Mesenchymal stem cell (in vitro differentiated cells and primary cell): ENCODE measurements around the gene SCUBE3.

Source experiments
- DNase-seq: peaks from one replicate; pipeline ENCODE4 v3.0.0-alpha.2; 2013
- H2AFZ ChIP-seq: one replicate; pipeline ENCODE4 v1.6.1; 2013; ENCODE audit warnings: low read depth, mild to moderate bottlenecking, control low read depth, inconsistent platforms, low read length, moderate library complexity
- H2AK5ac ChIP-seq: 2 replicates; pipeline ENCODE4 v1.6.1; 2013; ENCODE audit warnings: low read length, moderate library complexity, mild to moderate bottlenecking, inconsistent platforms; ENCODE audit not compliant: severe bottlenecking
- H2BK120ac ChIP-seq: one replicate; pipeline ENCODE4 v1.6.1; 2013; ENCODE audit warnings: low read depth, mild to moderate bottlenecking, inconsistent platforms, low read length, moderate library complexity
- H2BK12ac ChIP-seq, 2 experiments: one replicate each; pipeline ENCODE4 v1.6.1; 2013; ENCODE audit warnings: inconsistent platforms in 2 of 2, low read length in 2 of 2, mild to moderate bottlenecking in 2 of 2, moderate library complexity in 2 of 2, control low read depth in 1 of 2
- H2BK15ac ChIP-seq: one replicate; pipeline ENCODE4 v1.6.1; 2013; ENCODE audit warnings: mild to moderate bottlenecking, low read depth, inconsistent platforms; ENCODE audit not compliant: poor library complexity, severe bottlenecking
- H2BK5ac ChIP-seq: 2 replicates; pipeline ENCODE4 v1.6.1; 2013; ENCODE audit warnings: low read depth, mild to moderate bottlenecking, low read length, control low read depth, inconsistent platforms; ENCODE audit not compliant: poor library complexity, severe bottlenecking
- H3K14ac ChIP-seq, 2 experiments: one replicate each; pipeline ENCODE4 v1.6.1; 2013; ENCODE audit warnings: inconsistent platforms in 2 of 2, low read length in 2 of 2, control low read depth in 1 of 2, mild to moderate bottlenecking in 1 of 2, moderate library complexity in 1 of 2
- H3K18ac ChIP-seq, 2 experiments: one replicate each; pipeline ENCODE4 v1.6.1; 2013; ENCODE audit warnings: inconsistent platforms in 2 of 2, low read length in 2 of 2, control low read depth in 1 of 2, low read depth in 1 of 2, mild to moderate bottlenecking in 1 of 2
- H3K23ac ChIP-seq, 2 experiments: one replicate each; pipeline ENCODE4 v1.6.1; 2013; ENCODE audit warnings: inconsistent platforms in 2 of 2, low read length in 2 of 2, mild to moderate bottlenecking in 2 of 2, moderate library complexity in 2 of 2, control low read depth in 1 of 2
- H3K27ac ChIP-seq: 2 replicates; pipeline ENCODE4 v1.5.1; 2013; ENCODE audit warnings: mild to moderate bottlenecking, moderate library complexity, low read length, control low read depth, inconsistent platforms; ENCODE audit not compliant: poor library complexity, severe bottlenecking
- H3K27me3 ChIP-seq, 2 experiments: 2 replicates each; pipeline versions ENCODE4 v1.6.1 to v1.7.0; 2013; ENCODE audit warnings: low read length in 2 of 2, mild to moderate bottlenecking in 2 of 2, moderate library complexity in 2 of 2, control low read depth in 1 of 2, inconsistent platforms in 1 of 2; ENCODE audit not compliant: control insufficient read depth in 1 of 2, insufficient read depth in 1 of 2
- H3K36me3 ChIP-seq, 2 experiments: 2 replicates each; pipeline versions ENCODE4 v1.6.1 to v1.7.0; 2013; ENCODE audit warnings: low read length in 2 of 2, control low read depth in 1 of 2, inconsistent platforms in 1 of 2, low read depth in 1 of 2, mild to moderate bottlenecking in 1 of 2; ENCODE audit not compliant: insufficient read depth in 2 of 2, control insufficient read depth in 1 of 2
- H3K4ac ChIP-seq, 2 experiments: one replicate each; pipeline ENCODE4 v1.6.1; 2013; ENCODE audit warnings: inconsistent platforms in 2 of 2, low read length in 2 of 2, mild to moderate bottlenecking in 2 of 2, moderate library complexity in 2 of 2, control low read depth in 1 of 2, low read depth in 1 of 2
- H3K4me1 ChIP-seq: 2 replicates; pipeline ENCODE4 v1.6.1; 2013; ENCODE audit warnings: low read depth, low read length, control low read depth; ENCODE audit not compliant: control insufficient read depth, insufficient read depth
- H3K4me2 ChIP-seq: 2 replicates; pipeline ENCODE4 v1.6.1; 2013; ENCODE audit warnings: low read length, mild to moderate bottlenecking, inconsistent platforms; ENCODE audit not compliant: poor library complexity, severe bottlenecking
- H3K4me3 ChIP-seq, 2 experiments: 2 replicates each; pipeline versions ENCODE4 v1.5.1 to v1.7.0; 2013; ENCODE audit warnings: low read length in 2 of 2, mild to moderate bottlenecking in 2 of 2, control low read depth in 1 of 2, low read depth in 1 of 2; ENCODE audit not compliant: insufficient read depth in 1 of 2
- H3K79me1 ChIP-seq: replicated peaks from 2 replicates; pipeline ENCODE4 v1.6.1; 2013; ENCODE audit warnings: mild to moderate bottlenecking, control low read depth, low read length, inconsistent platforms; ENCODE audit not compliant: poor library complexity, severe bottlenecking
- H3K9ac ChIP-seq: 2 replicates; pipeline ENCODE4 v1.7.0; 2013; ENCODE audit warnings: mild to moderate bottlenecking, low read length, moderate library complexity
- H3K9me3 ChIP-seq: 2 replicates; pipeline ENCODE4 v1.7.0; 2013; ENCODE audit warnings: mild to moderate bottlenecking, low read length; ENCODE audit not compliant: control insufficient read depth
- H4K8ac ChIP-seq: one replicate; pipeline ENCODE4 v1.6.1; 2013; ENCODE audit warnings: inconsistent platforms, mild to moderate bottlenecking, low read length, moderate library complexity
- H4K91ac ChIP-seq: one replicate; pipeline ENCODE4 v1.6.1; 2013; ENCODE audit warnings: mild to moderate bottlenecking, low read length, inconsistent platforms
- WGBS: methylation state at CpG from one replicate; pipeline ENCODE4 v1.1.7; 2013; ENCODE audit warnings: mixed read lengths; 5-methylcytosine and 5-hydroxymethylcytosine counted together

Gene SCUBE3

GRCh38 chr6:35181308-35181932 lies 32.3 kb upstream of the SCUBE3 start:
- peak overlapping the region; percentile 19 to 49 for H3K4ac ChIP-seq
- DNase-seq: peak; percentile 72
- H3K4me3 ChIP-seq: peak overlapping the region in 1 of 2 experiments; percentile 14
- H3K36me3 ChIP-seq: no peaks in the 10 kb centered on the region
- no peaks in the 10 kb centered on the region for H3K27me3 ChIP-seq
- peak overlapping the region; percentile 66 for H2BK120ac ChIP-seq
- WGBS: 70% methylated on average over 5 of the region's 5 CpGs
- peak overlapping the region; percentile 46 to 96 for H2BK12ac ChIP-seq
- no peak overlapping the region for H3K23ac ChIP-seq
- peak overlapping the region; percentile 5 for H4K8ac ChIP-seq
- peak overlapping the region; percentile 58 for H3K9ac ChIP-seq
- no peak overlapping the region for H3K4me2 ChIP-seq
- H4K91ac ChIP-seq: peak overlapping the region; percentile 77
- H2AFZ ChIP-seq: no peak overlapping the region
- H3K9me3 ChIP-seq: no peaks in the 10 kb centered on the region
- H3K14ac ChIP-seq: no peak overlapping the region
- peak overlapping the region; percentile 2 for H2BK15ac ChIP-seq
- no peaks in the 10 kb centered on the region for H3K79me1 ChIP-seq
- H2AK5ac ChIP-seq: no peak overlapping the region
- H3K27ac ChIP-seq: peak overlapping the region; percentile 48
- H3K18ac ChIP-seq: peak overlapping the region; percentile 82 to 86
- H2BK5ac ChIP-seq: no peak overlapping the region
- H3K4me1 ChIP-seq: peaks cover 19% of the 10 kb centered on the region

GRCh38 chr6:35181933-35182612 lies 31.7 kb upstream of the SCUBE3 start:
- peak overlapping the region; percentile 66 for H2BK120ac ChIP-seq
- H3K4me2 ChIP-seq: peak overlapping the region; percentile 40
- DNase-seq: peak; percentile 83
- no peaks in the 10 kb centered on the region for H3K36me3 ChIP-seq
- peak overlapping the region; percentile 58 for H3K9ac ChIP-seq
- H3K23ac ChIP-seq: no peak overlapping the region
- no peaks in the 10 kb centered on the region for H3K27me3 ChIP-seq
- peak overlapping the region; percentile 85 for H4K8ac ChIP-seq
- no peak overlapping the region for H3K14ac ChIP-seq
- no peak overlapping the region for H2AFZ ChIP-seq
- no peaks in the 10 kb centered on the region for H3K79me1 ChIP-seq
- peak overlapping the region; percentile 86 to 90 for H3K18ac ChIP-seq
- H2BK15ac ChIP-seq: peak overlapping the region; percentile 74
- H3K27ac ChIP-seq: peak overlapping the region; percentile 48
- H2AK5ac ChIP-seq: no peak overlapping the region
- H3K4me3 ChIP-seq: peak overlapping the region in 1 of 2 experiments; percentile 18
- peak overlapping the region; percentile 77 for H4K91ac ChIP-seq
- peaks cover 19% of the 10 kb centered on the region for H3K4me1 ChIP-seq
- H3K9me3 ChIP-seq: no peaks in the 10 kb centered on the region
- 24% methylated on average over 47 of the region's 55 CpGs for WGBS
- H2BK12ac ChIP-seq: peak overlapping the region; percentile 46 to 96
- H3K4ac ChIP-seq: peak overlapping the region; percentile 19 to 49
- no peak overlapping the region for H2BK5ac ChIP-seq

DNA sequence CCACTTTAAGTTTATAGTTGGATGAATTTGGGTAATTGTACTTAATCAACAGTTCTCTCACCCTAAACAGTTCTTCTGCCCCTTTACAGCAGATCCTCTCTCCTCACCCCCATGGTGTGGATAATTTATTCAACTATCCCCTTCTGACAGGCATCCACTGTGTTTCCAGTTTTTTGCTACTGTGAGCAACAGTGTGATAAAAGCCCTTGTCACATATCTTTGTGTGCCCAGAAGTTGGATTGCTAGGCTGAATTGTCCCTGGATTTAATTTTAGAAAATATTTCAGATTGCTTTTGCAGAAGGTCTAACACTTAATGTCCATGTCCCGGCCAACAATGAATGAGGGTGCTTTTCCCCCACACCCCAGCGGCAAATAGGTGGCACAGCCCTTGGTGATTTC lies 30.5 kb upstream of the SCUBE3 start:
- Histone ChIP-seq H3K27ac (no peak overlapping the region), H2BK12ac (peak overlapping the region; percentile 23 to 79), H3K23ac (no peak overlapping the region), H3K4me3 (no peak overlapping the region), H3K4ac (no peak overlapping the region), H2BK15ac (no peak overlapping the region), H2BK120ac (no peak overlapping the region), H4K91ac (no peak overlapping the region), H3K14ac (no peak overlapping the region), H3K4me2 (no peak overlapping the region), H3K36me3 (no peaks in the 10 kb centered on the region), H3K18ac (no peak overlapping the region), H2AFZ (no peak overlapping the region), H3K4me1 (peaks cover 19% of the 10 kb centered on the region), H3K27me3 (no peaks in the 10 kb centered on the region), H4K8ac (no peak overlapping the region), H2BK5ac (no peak overlapping the region), H3K9me3 (no peaks in the 10 kb centered on the region), H3K79me1 (no peaks in the 10 kb centered on the region), H2AK5ac (peak overlapping the region; percentile 16), H3K9ac (no peak overlapping the region)
- DNase-seq: no peak
- 100% methylated on average over 2 of the region's 2 CpGs for WGBS

- no peak for DNase-seq
- H3K4ac ChIP-seq: no peak overlapping the region
- no peak overlapping the region for H2AK5ac ChIP-seq
- no peaks in the 10 kb centered on the region for H3K27me3 ChIP-seq
- WGBS: 93% methylated on average over 2 of the region's 2 CpGs
- no peak overlapping the region for H2AFZ ChIP-seq
- H3K14ac ChIP-seq: no peak overlapping the region
- H3K79me1 ChIP-seq: no peaks in the 10 kb centered on the region
- H4K8ac ChIP-seq: no peak overlapping the region
- H3K9ac ChIP-seq: no peak overlapping the region
- no peak overlapping the region for H3K18ac ChIP-seq
- no peak overlapping the region for H4K91ac ChIP-seq
- H2BK120ac ChIP-seq: no peak overlapping the region
- H2BK15ac ChIP-seq: no peak overlapping the region
- no peak overlapping the region for H2BK12ac ChIP-seq
- no peak overlapping the region for H3K4me2 ChIP-seq
- H3K9me3 ChIP-seq: no peaks in the 10 kb centered on the region
- H3K27ac ChIP-seq: no peak overlapping the region
- H3K4me3 ChIP-seq: no peak overlapping the region
- H2BK5ac ChIP-seq: no peak overlapping the region
- no peaks in the 10 kb centered on the region for H3K36me3 ChIP-seq
- peaks cover 19% of the 10 kb centered on the region for H3K4me1 ChIP-seq
- no peak overlapping the region for H3K23ac ChIP-seq
Measured at GRCh38 chr6:35183935-35184334, 29.8 kb upstream of the SCUBE3 start.
